Skeletal muscle satellite cell (primary cell): Measurements from ENCODE around the gene DLL3.
A peak's percentile ranks its signal among the peaks of the same experiment; 100 is the strongest.
"Not testable (repeated sequence)": the region's sequence is repeated elsewhere in the genome, so short reads cannot be mapped to it uniquely, and the experiment has no call there.

Experiments used
- H3K27me3 ChIP-seq: 2 replicates; pipeline ENCODE4 v1.7.0; 2013; ENCODE audit warnings: low read length; ENCODE audit not compliant: control insufficient read depth, insufficient read depth
- H3K36me3 ChIP-seq: 2 replicates; pipeline ENCODE4 v1.7.0; 2013; ENCODE audit warnings: mild to moderate bottlenecking, control low read depth, low read length; ENCODE audit not compliant: insufficient read depth
- H3K4me1 ChIP-seq: 2 replicates; pipeline ENCODE4 v1.7.0; 2013; ENCODE audit warnings: low read length; ENCODE audit not compliant: control insufficient read depth, insufficient read depth
- H3K4me2 ChIP-seq: 2 replicates; pipeline ENCODE4 v1.7.0; 2013; ENCODE audit warnings: mild to moderate bottlenecking, low read length
- H3K4me3 ChIP-seq: 2 replicates; pipeline ENCODE4 v1.7.0; 2013; ENCODE audit warnings: low read length
- H3K9ac ChIP-seq: 2 replicates; pipeline ENCODE4 v1.7.0; 2013; ENCODE audit warnings: mild to moderate bottlenecking, low read depth, low read length, moderate library complexity
- H3K9me3 ChIP-seq: replicated peaks from 2 replicates; pipeline ENCODE4 v1.7.0; 2013; ENCODE audit warnings: mild to moderate bottlenecking, control low read depth, low read length

The DLL3 gene

GRCh38 chr19:39472746-39473442 is 25.9 kb upstream of the DLL3 start:
- Histone ChIP-seq H3K4me3 (no peak overlapping the region), H3K36me3 (peaks cover 84% of the 10 kb centered on the region), H3K4me1 (no peaks in the 10 kb centered on the region)

GRCh38 chr19:39473443-39473960 is 25.2 kb upstream of the DLL3 start:
- no peak overlapping the region for H3K4me3 ChIP-seq
- no peaks in the 10 kb centered on the region for H3K27me3 ChIP-seq
- H3K9me3 ChIP-seq, result no peaks in the 10 kb centered on the region
- H3K4me2 ChIP-seq, result no peak overlapping the region
- peaks cover 78% of the 10 kb centered on the region for H3K36me3 ChIP-seq
- no peaks in the 10 kb centered on the region for H3K4me1 ChIP-seq
- H3K9ac ChIP-seq, result no peak overlapping the region

More at GRCh38 chr19:39472746-39473442, 25.9 kb upstream of the DLL3 start:
- Histone ChIP-seq H3K9ac (no peak overlapping the region), H3K9me3 (no peaks in the 10 kb centered on the region), H3K27me3 (no peaks in the 10 kb centered on the region), H3K4me2 (no peak overlapping the region)

- H3K4me3 ChIP-seq, result no peak overlapping the region
- H3K4me1 ChIP-seq, result no peaks in the 10 kb centered on the region
- H3K27me3 ChIP-seq, result no peaks in the 10 kb centered on the region
- H3K4me2 ChIP-seq, result no peak overlapping the region
- H3K9ac ChIP-seq, result no peak overlapping the region
- H3K36me3 ChIP-seq, result peaks cover 71% of the 10 kb centered on the region
- H3K9me3 ChIP-seq, result no peaks in the 10 kb centered on the region
Observed at GRCh38 chr19:39474139-39474620, 24.6 kb upstream of the DLL3 start.

DNA sequence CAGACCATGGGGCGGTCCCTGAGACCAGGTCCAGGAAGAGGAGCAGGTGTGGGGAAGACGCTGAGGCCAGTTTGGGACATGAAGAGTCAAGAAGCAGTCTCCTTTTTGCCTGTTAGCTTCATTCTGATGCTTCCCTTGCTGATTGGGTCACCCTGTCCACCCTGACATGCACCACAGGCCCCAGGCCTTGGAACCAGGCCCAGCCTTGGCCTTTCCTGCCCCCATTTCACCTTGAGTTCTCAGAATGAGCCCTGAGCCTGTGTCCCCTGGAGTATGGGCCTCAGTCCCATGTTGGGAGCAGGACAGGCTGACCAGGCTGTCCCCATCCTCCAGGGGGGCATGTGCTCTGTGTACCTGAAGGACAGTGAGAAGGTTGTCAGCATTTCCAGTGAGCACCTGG is 23.0 kb upstream of the DLL3 start:
- peaks cover 56% of the 10 kb centered on the region for H3K36me3 ChIP-seq
- H3K9ac ChIP-seq, result no peak overlapping the region
- H3K4me2 ChIP-seq, result no peak overlapping the region
- no peaks in the 10 kb centered on the region for H3K27me3 ChIP-seq
- H3K4me1 ChIP-seq, result peaks cover 4% of the 10 kb centered on the region
- H3K4me3 ChIP-seq, result no peak overlapping the region
- no peaks in the 10 kb centered on the region for H3K9me3 ChIP-seq

GRCh38 chr19:39479319-39479801 is 19.4 kb upstream of the DLL3 start:
- Histone ChIP-seq H3K36me3 (peaks cover 29% of the 10 kb centered on the region), H3K4me1 (peaks cover 14% of the 10 kb centered on the region)
- H3K9me3 ChIP-seq, H3K4me3 ChIP-seq, H3K9ac ChIP-seq, H3K4me2 ChIP-seq, H3K27me3 ChIP-seq: not testable (repeated sequence)

DNA sequence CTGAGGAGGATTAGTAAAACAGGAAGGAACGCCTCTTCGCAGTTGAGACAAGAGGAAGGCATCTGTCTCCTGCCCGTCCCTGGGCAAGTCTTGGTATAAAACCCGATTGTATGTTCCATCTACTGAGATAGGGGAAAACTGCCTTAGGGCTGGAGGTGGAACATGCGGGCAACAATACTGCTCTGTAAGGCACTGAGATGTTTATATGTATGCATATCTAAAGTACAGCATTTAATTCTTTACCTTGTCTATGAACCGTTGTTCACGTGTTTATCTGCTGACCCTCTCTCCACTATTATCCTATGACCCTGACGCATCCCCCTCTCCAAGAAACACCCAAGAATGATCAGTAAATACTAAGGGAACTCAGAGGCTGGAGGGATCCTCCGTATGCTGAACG is 18.8 kb upstream of the DLL3 start:
- Histone ChIP-seq H3K27me3 (no peaks in the 10 kb centered on the region), H3K9me3 (no peaks in the 10 kb centered on the region), H3K4me2 (peak overlapping the region; percentile 99), H3K4me3 (peak overlapping the region; percentile 96), H3K36me3 (peaks cover 24% of the 10 kb centered on the region), H3K4me1 (peaks cover 14% of the 10 kb centered on the region), H3K9ac (peak overlapping the region; percentile 99)

GRCh38 chr19:39480337-39481228 is 18.2 kb upstream of the DLL3 start, which contains the start of gene TIMM50:
TSS of gene TIMM50 (plus strand) at chr19:39480838. CDS start at chr19:39480854, 16 bp downstream.
- peaks cover 25% of the 10 kb centered on the region for H3K36me3 ChIP-seq
- H3K4me2 ChIP-seq, result peak within 1 kb of the TSS; percentile 99

DNA sequence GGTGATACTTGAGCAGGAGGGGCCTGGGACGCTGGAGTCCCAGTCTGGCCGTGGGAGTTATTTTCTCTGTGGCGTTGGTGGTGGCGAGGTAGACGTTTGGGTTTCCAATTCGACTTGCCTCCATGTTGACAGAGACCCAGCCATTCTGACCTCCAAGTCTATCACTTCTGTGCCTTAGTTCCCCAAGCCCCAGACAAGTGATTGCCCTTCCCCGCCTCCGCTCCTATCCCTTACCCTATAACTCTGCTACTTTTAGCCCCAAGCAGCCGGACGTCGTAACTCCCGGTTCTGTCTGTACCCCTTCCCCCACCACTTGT is 17.6 kb upstream of the DLL3 start:
- H3K9ac ChIP-seq, result peak overlapping the region; percentile 99

More at GRCh38 chr19:39480337-39481228, 18.2 kb upstream of the DLL3 start, which contains the start of gene TIMM50:
- H3K4me3 ChIP-seq, result peak within 1 kb of the TSS; percentile 96
- H3K9ac ChIP-seq, result peak within 1 kb of the TSS; percentile 99
- H3K27me3 ChIP-seq, result no peaks in the 10 kb centered on the region
- peaks cover 14% of the 10 kb centered on the region for H3K4me1 ChIP-seq
- H3K9me3 ChIP-seq, result no peaks in the 10 kb centered on the region

DNA sequence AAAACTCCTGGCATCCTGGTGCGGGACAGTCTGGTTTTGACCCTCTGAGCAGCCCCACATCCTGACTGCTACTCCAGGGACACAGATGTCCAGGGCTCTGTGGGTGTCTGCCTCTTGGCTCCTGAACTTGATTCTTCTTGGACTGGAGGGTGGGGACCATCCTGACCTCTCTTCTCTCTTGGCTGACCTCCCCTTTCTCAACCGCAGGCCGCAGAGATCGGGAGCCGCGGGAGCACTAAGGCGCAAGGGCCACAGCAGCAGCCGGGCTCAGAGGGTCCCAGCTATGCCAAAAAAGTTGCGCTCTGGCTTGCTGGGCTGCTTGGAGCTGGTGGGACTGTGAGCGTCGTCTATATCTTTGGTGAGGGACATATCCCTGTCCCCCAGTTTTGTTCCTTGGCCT is 17.1 kb upstream of the DLL3 start:
- peaks cover 14% of the 10 kb centered on the region for H3K4me1 ChIP-seq
- H3K9ac ChIP-seq, result peak overlapping the region; percentile 99
- peak overlapping the region; percentile 99 for H3K4me2 ChIP-seq
- H3K9me3 ChIP-seq, result no peaks in the 10 kb centered on the region
- no peaks in the 10 kb centered on the region for H3K27me3 ChIP-seq
- peak overlapping the region; percentile 96 for H3K4me3 ChIP-seq
- peaks cover 25% of the 10 kb centered on the region for H3K36me3 ChIP-seq

More for the DNA sequence above, 17.6 kb upstream of the DLL3 start:
- H3K36me3 ChIP-seq, result peaks cover 25% of the 10 kb centered on the region
- no peaks in the 10 kb centered on the region for H3K9me3 ChIP-seq
- no peaks in the 10 kb centered on the region for H3K27me3 ChIP-seq
- H3K4me3 ChIP-seq, result peak overlapping the region; percentile 96
- H3K4me2 ChIP-seq, result peak overlapping the region; percentile 99
- peaks cover 14% of the 10 kb centered on the region for H3K4me1 ChIP-seq

GRCh38 chr19:39483141-39483540 is 15.6 kb upstream of the DLL3 start:
- H3K4me3 ChIP-seq, result no peak overlapping the region
- no peak overlapping the region for H3K9ac ChIP-seq
- H3K27me3 ChIP-seq, result no peaks in the 10 kb centered on the region
- peaks cover 29% of the 10 kb centered on the region for H3K36me3 ChIP-seq
- no peak overlapping the region for H3K4me2 ChIP-seq
- no peaks in the 10 kb centered on the region for H3K9me3 ChIP-seq
- H3K4me1 ChIP-seq, result peaks cover 14% of the 10 kb centered on the region

DNA sequence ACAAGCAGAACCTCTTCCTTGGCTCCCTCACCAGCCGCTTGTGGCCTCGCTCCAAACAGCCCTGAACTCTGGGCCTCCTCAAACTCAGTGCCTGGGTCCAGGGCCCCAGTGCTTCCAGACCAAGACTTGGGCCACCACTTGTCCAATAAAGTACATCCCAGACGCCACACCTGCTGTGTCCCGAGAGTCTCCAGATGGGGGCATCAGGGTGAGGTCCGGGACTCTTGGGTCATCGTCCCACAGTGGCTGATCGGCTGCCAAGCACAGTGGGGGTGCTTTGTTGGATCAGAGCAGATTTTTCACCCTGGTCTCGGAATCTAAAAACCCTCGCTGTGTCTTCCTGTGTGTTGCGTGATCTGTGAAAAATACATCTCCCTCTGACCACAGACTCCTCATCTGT is 9.0 kb upstream of the DLL3 start:
- H3K4me2 ChIP-seq, result no peak overlapping the region
- peaks cover 48% of the 10 kb centered on the region for H3K36me3 ChIP-seq
- H3K9me3 ChIP-seq, result no peaks in the 10 kb centered on the region
- H3K4me3 ChIP-seq, result no peak overlapping the region
- no peaks in the 10 kb centered on the region for H3K4me1 ChIP-seq
- no peak overlapping the region for H3K9ac ChIP-seq
- no peaks in the 10 kb centered on the region for H3K27me3 ChIP-seq
